Skeletal muscle satellite cell (primary cell): ENCODE data around the gene CLDN12.
A peak's percentile ranks its signal among the peaks of the same experiment; 100 is the strongest.
"Not testable (repeated sequence)": the region's sequence is repeated elsewhere in the genome, so short reads cannot be mapped to it uniquely, and the experiment has no call there.

Experiments
- H3K27me3 ChIP-seq: 2 replicates; pipeline ENCODE4 v1.7.0; 2013; ENCODE audit warnings: low read length; ENCODE audit not compliant: control insufficient read depth, insufficient read depth
- H3K36me3 ChIP-seq: 2 replicates; pipeline ENCODE4 v1.7.0; 2013; ENCODE audit warnings: mild to moderate bottlenecking, control low read depth, low read length; ENCODE audit not compliant: insufficient read depth
- H3K4me1 ChIP-seq: 2 replicates; pipeline ENCODE4 v1.7.0; 2013; ENCODE audit warnings: low read length; ENCODE audit not compliant: control insufficient read depth, insufficient read depth
- H3K4me2 ChIP-seq: 2 replicates; pipeline ENCODE4 v1.7.0; 2013; ENCODE audit warnings: mild to moderate bottlenecking, low read length
- H3K4me3 ChIP-seq: 2 replicates; pipeline ENCODE4 v1.7.0; 2013; ENCODE audit warnings: low read length
- H3K9ac ChIP-seq: 2 replicates; pipeline ENCODE4 v1.7.0; 2013; ENCODE audit warnings: mild to moderate bottlenecking, low read depth, low read length, moderate library complexity
- H3K9me3 ChIP-seq: replicated peaks from 2 replicates; pipeline ENCODE4 v1.7.0; 2013; ENCODE audit warnings: mild to moderate bottlenecking, control low read depth, low read length

CLDN12 gene

DNA sequence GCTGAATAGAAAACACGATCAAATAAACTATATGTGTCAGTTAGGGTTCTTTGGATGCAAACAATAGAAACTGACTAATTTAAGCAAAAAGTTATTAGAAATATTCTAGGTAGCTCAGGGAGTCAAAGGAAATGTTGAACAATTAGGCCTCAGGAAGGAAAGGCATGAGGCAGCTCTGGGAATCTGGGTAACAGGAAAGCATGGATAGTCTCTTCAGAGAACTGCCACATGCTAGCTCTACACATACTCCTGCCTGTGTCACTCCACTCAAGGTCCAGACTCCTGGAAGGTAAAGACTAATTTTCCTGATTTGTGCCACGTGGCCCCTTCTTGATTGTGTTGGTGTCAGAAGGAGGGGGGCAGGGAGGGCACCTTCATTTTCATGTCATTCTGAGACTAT is 42.4 kb downstream of the CLDN12 start:
- no peaks in the 10 kb centered on the region for H3K36me3 ChIP-seq
- H3K4me1 ChIP-seq = no peaks in the 10 kb centered on the region
- no peak overlapping the region for H3K9ac ChIP-seq
- H3K9me3 ChIP-seq = no peaks in the 10 kb centered on the region
- no peaks in the 10 kb centered on the region for H3K27me3 ChIP-seq
- H3K4me2 ChIP-seq = no peak overlapping the region
- no peak overlapping the region for H3K4me3 ChIP-seq

GRCh38 chr7:90446137-90446899 is 43.1 kb downstream of the CLDN12 start:
- no peaks in the 10 kb centered on the region for H3K27me3 ChIP-seq
- no peaks in the 10 kb centered on the region for H3K9me3 ChIP-seq
- no peak overlapping the region for H3K9ac ChIP-seq
- no peaks in the 10 kb centered on the region for H3K36me3 ChIP-seq
- H3K4me3 ChIP-seq = no peak overlapping the region
- no peak overlapping the region for H3K4me2 ChIP-seq
- H3K4me1 ChIP-seq = no peaks in the 10 kb centered on the region

- Histone ChIP-seq H3K9ac (no peak overlapping the region), H3K4me2 (no peak overlapping the region), H3K4me1 (no peaks in the 10 kb centered on the region), H3K36me3 (no peaks in the 10 kb centered on the region), H3K9me3 (no peaks in the 10 kb centered on the region), H3K27me3 (no peaks in the 10 kb centered on the region), H3K4me3 (no peak overlapping the region)
Measured at GRCh38 chr7:90453259-90453891, 50.1 kb downstream of the CLDN12 start.

DNA sequence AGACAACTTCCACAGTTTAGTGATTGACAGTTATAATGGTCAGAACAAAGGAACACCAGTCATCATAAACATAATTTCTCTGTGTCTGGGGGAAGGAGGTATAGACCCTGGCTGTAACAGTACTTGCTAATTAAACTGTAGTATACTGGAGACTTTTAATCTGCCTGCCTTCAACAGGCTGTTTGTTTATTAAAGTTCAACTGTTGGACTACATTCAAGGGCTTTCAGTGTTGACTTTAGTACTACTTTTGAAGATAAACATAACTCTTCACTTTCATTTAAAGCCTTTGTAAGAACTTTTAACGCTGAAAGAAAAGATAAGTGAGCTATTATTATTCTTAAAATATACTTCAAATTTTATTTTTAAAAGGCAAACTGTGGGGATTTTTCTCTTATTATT is 50.7 kb downstream of the CLDN12 start:
- no peaks in the 10 kb centered on the region for H3K9me3 ChIP-seq
- H3K36me3 ChIP-seq = no peaks in the 10 kb centered on the region
- no peak overlapping the region for H3K4me3 ChIP-seq
- no peaks in the 10 kb centered on the region for H3K27me3 ChIP-seq
- H3K4me1 ChIP-seq = no peaks in the 10 kb centered on the region
- H3K9ac ChIP-seq = no peak overlapping the region
- H3K4me2 ChIP-seq = no peak overlapping the region

DNA sequence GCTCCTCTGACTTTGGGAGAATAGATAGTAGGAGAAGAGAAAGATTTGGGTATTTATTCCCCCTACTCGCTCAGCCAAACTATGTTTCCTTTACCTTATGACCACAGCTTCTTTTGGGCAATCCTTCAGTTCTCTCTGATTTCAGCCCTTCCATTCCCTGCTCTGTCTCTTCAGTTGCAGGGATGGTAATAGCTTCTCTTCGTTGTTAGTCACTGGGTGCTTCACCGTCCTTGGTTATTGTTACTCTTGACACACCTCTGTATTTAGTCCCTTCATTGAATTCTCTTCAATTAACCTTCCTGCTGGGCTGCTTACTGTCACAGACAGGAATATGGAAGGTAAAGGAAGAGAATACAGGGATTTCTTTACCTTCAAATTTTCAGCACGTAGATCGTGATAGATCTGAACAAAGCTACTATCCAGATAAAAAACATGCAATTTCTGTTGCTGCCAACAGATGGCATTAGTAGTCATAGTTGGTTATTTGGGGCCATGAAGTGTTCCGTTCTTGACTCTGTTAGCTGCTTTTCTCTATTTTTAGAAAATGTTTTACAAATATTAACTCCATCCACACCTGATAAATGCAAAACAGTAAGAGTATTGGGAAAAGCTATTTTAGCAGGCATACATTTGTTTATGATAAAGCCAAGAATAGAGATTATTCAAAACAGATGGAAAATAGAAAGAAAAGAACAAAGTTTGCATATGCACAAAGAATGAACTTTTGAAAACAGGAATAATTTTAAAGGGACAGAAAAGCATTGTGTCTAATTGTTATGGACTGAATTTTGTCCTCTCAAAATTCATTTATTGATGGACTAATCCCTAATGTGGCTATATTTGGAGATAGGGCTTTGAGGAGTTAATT is 52.1 kb downstream of the CLDN12 start:
- H3K9ac ChIP-seq = peak overlapping the region; percentile 48

GRCh38 chr7:90458104-90458503 is 54.8 kb downstream of the CLDN12 start:
- no peak overlapping the region for H3K4me3 ChIP-seq
- no peaks in the 10 kb centered on the region for H3K9me3 ChIP-seq
- H3K4me2 ChIP-seq = no peak overlapping the region
- no peak overlapping the region for H3K9ac ChIP-seq
- no peaks in the 10 kb centered on the region for H3K4me1 ChIP-seq
- no peaks in the 10 kb centered on the region for H3K27me3 ChIP-seq
- H3K36me3 ChIP-seq = no peaks in the 10 kb centered on the region

More for the DNA sequence above, 52.1 kb downstream of the CLDN12 start:
- Histone ChIP-seq H3K27me3 (no peaks in the 10 kb centered on the region), H3K4me3 (peak overlapping the region; percentile 59), H3K4me1 (no peaks in the 10 kb centered on the region), H3K4me2 (peak overlapping the region; percentile 81), H3K9me3 (no peaks in the 10 kb centered on the region), H3K36me3 (no peaks in the 10 kb centered on the region)

DNA sequence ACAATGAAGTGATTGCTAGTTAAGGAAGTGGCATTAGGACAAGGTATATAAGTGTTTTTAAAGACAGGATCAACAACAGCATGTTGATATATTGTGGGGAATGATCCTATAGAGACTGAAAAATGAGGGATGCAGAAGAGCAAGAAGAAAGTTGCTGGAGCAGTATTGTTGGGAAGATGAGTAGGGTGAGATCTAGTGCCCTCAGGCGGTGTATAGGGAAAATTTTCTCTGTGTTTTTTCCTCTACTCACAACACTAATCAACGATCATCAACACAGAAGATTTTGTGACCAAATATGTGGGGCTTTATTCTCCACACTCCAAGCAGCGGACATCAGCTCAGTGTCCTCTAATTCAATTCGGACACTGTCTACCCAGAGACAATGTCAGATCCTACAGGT is 56.6 kb downstream of the CLDN12 start:
- Histone ChIP-seq H3K9ac (no peak overlapping the region), H3K4me2 (no peak overlapping the region), H3K4me1 (no peaks in the 10 kb centered on the region), H3K36me3 (no peaks in the 10 kb centered on the region), H3K27me3 (no peaks in the 10 kb centered on the region), H3K4me3 (no peak overlapping the region), H3K9me3 (no peaks in the 10 kb centered on the region)

GRCh38 chr7:90461219-90461618 is 58.0 kb downstream of the CLDN12 start:
- Histone ChIP-seq H3K9me3 (no peaks in the 10 kb centered on the region), H3K4me2 (no peak overlapping the region), H3K36me3 (no peaks in the 10 kb centered on the region), H3K4me3 (no peak overlapping the region), H3K27me3 (no peaks in the 10 kb centered on the region), H3K9ac (no peak overlapping the region), H3K4me1 (no peaks in the 10 kb centered on the region)

GRCh38 chr7:90463151-90463628 is 59.9 kb downstream of the CLDN12 start:
- Histone ChIP-seq H3K4me2 (peak overlapping the region; percentile 57), H3K4me3 (peak overlapping the region; percentile 45)
- not testable (repeated sequence) for H3K9ac ChIP-seq, H3K36me3 ChIP-seq, H3K9me3 ChIP-seq, H3K27me3 ChIP-seq, H3K4me1 ChIP-seq
